GDM1 (cell line): ENCODE results near the gene RAI14.
"Not testable (repeated sequence)": the region's sequence is repeated elsewhere in the genome, so short reads cannot be mapped to it uniquely, and the experiment has no call there.

Source experiments
- DNase-seq: peaks from one replicate; lab custom pipeline; 2025; lab: John Stamatoyannopoulos, UW

RAI14 gene

DNA sequence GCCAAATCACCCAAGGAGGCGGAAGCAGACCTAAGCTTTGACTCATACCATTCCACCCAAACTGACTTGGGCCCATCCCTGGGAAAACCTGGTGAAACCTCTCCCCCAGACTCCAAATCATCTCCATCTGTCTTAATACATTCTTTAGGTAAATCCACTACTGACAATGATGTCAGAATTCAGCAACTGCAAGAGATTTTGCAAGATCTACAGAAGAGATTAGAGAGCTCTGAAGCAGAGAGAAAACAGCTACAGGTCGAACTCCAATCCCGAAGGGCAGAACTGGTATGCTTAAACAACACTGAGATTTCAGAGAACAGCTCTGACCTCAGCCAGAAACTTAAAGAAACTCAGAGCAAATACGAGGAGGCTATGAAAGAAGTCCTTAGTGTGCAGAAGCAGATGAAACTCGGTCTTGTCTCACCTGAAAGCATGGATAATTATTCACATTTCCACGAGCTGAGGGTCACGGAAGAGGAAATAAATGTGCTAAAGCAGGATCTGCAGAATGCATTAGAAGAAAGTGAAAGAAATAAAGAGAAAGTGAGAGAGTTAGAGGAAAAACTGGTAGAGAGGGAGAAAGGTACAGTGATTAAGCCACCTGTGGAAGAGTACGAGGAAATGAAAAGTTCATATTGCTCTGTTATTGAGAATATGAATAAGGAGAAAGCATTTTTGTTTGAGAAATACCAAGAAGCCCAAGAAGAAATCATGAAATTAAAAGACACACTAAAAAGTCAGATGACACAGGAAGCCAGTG is 167.0 kb downstream of the RAI14 start:
- DNase-seq: no peak

DNA sequence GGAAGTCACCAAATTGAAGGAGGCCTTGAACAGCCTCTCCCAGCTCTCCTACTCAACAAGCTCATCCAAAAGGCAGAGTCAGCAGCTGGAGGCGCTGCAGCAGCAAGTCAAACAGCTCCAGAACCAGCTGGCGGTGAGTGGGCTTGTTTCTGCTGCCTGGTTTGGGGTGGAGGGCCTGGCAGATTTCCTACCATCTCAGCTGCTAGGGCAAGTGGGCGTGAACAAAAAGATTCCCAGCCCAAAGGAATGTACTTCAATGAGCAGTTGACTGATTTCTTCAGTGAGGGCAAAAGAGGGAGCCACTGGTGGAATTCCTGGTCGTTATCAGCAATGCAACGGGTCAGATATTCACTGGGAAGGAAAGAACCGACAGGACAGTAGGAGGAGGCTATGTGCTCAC is 170.2 kb downstream of the RAI14 start:
- DNase-seq: no peak

DNA sequence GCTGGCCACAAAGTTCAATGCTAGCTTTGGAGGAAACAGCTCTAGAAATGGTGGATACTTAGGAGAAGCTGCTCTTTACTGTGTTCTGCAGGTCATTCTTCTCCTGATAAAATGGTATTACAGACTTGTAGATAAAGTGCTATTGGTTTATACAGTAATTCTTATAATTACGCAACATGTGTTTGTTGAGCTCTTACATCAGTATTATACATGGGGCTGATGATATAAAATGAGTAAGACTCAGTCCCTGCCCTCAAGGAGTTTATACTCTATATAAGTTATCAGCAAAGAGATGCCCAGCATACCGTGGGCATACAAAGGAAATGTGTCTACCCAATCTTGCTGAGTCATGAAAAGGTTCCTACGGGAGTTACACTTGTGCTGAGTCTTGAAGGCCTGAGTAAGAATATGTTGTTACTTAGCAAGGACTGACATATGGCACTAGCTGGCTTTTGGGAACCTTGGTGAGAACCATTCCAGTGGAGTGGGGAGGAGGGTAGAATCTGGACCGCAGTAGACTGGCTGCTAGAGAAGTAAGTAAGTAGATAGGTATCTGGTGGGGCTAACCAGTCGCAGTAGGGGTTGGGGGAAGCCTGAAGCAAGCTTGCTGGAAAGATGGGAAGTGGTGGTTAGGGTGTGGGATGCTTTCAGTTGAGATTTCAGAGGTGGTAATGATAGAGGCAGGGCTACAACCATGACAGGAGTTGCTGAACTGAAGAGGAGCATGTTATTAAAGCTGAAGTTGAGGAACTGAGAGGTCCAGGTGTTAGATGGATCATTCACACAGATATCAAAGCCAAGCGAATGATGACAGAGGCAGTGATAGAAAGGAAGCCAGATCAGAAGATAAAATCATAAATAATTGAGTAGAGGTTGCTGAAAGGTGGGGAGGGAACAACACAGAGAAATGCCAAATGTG is 171.7 kb downstream of the RAI14 start:
- no peak for DNase-seq

DNA sequence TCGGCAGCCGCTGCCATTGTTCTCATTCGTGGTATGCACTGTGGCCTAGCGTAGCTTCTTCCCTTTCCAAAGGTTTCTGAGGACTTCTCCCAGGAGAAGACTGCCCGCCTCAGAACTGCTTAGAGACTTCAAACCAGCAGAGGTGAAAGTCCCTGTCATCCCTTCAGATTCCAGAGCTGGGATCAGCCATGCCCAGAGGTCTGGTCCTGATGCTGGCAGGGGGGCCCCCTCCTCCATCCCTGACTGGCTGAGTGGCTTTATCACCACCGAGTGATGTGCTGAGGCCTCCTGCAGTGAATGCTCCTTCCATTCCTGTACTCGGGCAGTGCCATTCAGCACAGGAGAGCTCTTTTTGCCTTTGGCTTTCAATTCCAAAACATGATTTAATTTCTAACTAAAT is 174.7 kb downstream of the RAI14 start:
- DNase-seq: not testable (repeated sequence)

DNA sequence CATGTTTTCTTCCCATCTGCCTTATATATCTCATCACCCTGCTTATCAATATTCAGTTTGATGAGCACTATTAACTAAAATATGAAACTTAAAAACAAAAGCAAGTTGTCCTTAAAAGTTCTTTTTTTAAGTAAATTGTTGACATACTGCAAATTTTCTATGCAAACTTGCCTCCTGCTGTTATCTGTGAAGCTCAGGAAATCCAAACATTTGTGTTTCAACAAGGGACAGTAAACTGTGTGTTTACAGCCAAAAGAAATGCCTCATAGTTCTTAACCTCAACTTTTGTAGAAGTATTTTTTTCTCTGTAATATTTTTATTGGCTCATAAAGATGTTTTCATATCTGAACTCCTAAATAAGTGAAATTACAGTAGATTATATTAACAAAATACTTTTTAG is 175.2 kb downstream of the RAI14 start:
- DNase-seq: no peak

DNA sequence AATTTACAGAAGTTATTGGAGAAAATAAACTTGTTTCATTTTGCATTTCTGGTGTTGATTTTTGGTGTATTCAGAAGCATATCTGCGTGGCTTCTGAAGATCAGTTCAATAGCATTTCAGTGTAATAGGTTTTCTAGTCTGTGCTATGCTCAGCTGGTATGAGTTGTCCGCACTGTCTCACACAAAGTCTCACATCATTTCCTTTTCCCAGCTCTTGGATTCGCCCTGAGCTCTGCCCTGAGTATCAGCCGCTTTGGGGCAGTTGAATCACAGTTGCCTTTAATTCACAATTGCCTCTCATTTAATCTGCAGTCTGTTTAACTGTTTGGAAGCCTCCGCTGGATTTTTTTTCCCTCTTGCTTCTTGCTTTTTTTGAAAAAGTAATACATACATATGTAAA is 176.4 kb downstream of the RAI14 start:
- no peak for DNase-seq

DNA sequence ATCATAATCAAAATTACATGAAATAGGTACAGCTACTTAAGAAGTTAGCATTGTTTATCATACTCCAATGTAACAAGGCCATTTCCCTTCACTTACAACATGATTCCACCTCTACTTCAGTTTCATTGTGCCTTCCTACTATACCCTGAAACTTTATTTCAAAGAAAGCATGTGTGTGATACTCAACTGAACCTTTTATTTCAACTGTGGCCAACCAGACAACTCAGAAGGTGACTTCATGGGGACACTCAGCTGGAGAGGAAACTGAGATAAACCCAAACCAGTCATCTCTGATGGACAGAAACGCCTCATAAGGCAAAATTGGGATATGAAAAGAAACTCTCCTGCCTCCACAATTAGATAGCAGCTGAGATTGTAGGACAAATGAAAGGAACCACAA is 177.0 kb downstream of the RAI14 start:
- no peak for DNase-seq

DNA sequence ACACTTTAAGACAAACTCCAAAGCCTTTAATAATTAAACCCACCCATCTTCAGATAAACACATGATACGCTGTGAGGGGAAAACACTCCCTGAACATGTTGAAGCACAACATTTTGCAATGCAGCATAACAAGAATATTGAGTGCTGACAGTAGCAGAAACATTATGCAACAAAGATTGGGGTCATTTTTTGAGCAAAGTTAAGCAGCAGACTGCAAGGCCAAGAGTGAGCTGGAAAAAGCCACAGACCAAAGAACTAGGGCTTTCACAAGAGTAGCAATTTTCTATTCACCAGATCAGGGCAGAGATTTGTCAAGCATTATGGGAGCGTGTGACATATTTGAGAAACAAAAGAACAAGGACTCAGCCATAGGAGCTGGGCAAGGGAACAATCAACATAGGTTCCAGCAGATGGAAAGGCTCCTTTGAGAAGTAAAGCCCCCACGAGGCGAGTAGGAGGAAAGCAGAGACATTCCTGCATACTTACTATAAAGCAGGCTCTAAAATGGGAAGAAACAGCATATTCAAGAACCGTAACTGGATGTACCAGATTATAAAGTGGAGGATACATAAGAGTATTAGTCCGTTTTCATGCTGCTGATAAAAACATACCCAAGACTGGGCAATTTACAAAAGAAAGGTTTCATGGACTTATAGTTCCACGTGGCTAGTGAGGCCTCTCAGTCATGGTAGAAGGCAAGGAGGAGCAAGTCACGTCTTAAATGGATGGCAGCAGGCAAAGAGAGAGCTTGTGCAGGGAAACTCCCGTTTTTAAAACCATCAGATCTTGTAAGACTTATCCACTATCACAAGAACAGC is 178.1 kb downstream of the RAI14 start:
- no peak for DNase-seq

DNA sequence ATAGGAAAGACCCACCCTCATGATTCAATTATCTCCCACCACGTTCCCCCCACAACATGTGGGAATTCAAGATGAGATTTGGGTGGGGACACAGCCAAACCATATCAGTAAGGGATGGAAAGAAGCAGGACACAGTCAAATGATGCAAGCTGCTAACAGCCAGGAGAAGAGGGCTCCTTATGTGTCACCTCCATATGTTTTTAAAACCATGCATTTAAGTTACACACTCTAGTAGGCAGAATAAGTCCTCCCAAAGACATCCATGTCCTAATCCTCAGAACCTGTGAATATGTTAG is 178.6 kb downstream of the RAI14 start:
- DNase-seq: no peak

DNA sequence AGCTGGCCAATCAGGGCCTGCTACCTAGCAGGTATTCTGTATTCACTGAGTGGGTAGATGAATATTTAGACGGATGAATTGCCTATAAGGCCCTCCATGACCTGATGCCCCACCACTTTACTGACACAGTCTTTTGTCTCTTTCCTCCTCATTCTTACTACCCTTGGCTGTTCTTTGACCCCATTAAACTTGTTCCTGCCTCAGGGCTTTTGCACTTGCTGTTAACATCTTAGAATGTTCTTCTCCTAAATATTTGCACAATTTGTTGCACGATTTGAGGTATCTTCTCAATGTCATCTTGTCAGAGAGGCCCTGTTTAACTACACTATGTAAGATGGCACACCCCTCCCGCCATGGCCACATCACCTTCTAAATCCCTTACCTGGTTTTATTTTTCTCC is 179.5 kb downstream of the RAI14 start:
- no peak for DNase-seq

DNA sequence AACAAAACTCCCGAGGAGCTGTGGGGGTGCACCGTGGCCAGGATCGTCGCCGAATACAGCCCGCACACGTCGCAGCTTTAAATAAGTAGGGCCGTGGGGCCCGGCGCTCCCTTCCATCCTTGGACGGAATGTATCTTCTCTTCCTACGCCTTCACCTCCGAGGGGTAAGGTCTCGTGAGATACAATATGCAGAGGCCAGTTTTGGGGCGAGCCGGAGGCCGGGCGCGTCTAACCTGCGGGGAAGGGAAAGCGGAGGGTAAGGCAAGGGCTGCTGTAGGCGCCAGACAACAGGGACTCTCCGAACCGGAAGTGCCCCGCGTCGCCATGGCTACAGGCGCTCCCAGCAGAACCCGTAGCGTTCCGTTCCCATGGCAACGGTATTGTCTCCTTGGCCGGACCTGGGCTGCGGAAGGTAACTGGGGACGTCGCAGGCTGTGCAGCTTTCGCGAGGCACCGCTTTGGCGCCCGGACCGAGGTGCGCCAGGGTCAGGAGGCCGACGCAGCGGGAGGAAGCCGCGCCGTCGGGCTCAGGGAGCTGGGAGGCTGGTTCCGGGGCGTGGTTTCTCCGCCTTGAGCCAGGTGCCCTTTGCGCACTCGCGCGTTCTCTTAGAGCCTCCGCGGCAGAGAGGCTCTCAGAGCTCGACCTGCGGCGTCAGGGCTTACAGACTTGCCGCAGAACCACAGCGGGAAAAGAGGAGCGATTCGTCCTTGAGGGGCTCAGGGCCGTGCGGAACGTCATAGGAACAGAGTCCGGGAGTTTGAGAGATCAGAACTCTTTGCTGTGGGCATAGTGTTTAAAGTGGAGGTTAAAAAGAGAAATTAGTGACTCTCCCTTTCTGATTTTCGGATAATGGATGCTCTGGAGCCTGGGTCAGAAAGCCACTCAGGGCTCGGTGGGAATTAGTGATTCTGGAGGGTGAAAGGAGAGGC is 182.9 kb downstream of the RAI14 start, which contains the start of gene TTC23L:
Gene TTC23L, plus strand, starts transcription at position 380 of the 930 bp plus-strand sequence. CDS start 1,508 bp downstream, outside the sequence.
- DNase-seq: no peak

DNA sequence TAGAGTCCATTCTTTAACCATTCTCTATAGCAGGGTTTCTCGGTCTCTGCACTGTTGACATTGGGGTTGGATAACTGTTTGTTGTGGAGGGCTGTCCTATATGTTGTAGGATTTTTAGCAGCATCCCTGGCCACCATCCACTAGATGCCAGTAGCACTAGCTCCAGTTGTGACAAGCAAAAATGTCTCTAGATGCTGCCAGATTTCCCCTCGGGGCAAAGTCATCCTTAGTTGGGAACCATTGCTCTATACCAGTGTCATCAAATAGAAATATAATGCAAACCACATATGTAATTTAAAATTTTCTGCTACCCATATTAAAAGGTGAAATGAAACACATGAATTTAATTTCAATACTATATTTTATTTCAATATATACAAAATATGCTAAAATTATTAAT is 185.7 kb downstream of the RAI14 start:
- no peak for DNase-seq

DNA sequence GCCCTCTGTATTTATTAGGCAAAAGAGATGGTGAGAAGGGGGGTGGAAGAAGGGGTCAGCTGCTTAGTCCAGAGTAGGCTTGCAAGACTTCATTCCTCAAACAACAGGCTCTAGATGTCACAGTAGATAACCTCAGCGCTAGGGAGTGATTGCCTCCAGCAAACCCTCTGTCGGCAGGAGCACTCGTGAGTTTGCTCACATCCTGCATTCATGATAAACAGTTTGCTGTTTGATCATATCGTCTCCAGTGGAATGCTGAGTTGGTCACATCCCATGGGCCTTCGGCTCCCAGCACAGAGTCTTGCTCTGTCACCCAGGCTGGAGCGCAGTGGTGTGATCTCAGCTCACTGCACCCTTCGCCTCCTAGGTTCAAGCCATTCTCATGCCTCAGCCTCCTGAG is 186.4 kb downstream of the RAI14 start:
- DNase-seq: no peak

DNA sequence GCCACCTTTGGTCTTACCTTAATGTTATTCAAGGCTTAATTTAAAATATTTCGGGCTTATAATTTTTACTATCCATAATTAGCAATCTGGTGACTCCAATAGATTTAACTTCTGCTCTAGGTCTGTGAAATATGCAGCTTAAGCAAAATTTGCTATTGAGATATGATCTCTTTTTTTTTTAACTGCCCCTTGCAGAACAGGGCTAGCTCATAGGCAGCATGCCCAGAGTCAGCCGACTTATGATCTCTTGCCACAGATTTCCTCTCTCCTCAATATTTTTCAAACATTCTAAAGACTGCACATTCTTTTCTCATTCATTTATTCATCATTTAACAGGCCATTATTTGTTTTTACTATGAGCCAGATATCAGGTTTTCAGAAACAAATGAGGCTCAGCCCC is 187.4 kb downstream of the RAI14 start:
- DNase-seq: no peak

DNA sequence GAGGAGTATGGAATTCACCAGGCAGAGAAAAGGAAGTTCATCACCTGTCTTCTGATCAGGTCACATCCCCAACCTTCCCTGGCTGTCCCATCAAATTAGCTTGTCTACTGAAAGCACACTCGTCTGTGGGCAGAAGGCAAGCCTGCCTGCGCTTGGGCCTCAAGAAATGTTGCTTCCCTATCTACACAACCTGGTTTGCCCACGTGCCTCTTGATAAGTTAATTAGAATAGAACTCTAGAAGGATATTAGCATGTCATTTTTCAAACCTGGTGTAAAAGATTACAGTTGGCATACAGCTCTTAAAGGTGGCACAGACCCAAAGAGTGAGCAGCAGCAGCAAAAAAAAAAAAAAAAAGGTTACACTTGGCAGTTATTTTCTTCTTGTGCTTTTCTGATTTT is 188.0 kb downstream of the RAI14 start:
- no peak for DNase-seq

DNA sequence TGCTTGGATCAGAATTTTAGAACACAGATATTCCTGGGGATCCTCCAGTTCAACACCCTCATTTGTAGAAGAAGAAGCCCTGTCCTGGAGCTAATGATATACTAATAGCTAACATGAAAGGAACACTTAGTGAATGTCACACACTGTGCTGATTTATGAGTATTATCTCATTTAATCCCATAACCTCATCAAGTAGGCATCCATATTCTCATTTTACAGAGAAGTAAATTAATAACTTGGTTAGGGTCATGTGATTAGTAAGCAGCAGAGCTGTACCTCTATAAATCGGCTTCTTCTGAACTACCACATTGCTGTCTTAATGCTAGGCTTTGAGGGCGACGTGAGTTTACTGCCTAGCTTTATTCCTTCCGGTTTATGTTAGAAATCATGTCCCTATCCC is 188.9 kb downstream of the RAI14 start:
- no peak for DNase-seq

DNA sequence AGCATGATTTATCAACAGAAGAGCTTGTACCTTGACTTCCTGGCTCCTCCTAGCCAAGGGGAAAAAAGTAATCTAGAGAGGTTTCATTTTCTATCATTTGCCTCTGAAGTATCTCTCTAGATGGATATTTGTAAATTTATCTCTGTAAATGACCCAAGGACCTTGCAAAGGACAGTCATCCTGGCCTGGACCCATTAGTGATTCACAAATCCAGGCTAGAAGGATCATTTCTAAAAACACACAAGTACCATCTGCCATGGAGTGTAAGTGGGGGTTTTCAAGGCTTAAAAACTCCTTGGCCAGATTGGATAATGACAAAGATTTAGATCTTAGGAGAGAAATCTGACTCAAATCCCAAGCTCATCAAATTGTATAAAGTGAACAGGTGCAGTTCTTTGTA is 190.9 kb downstream of the RAI14 start:
- DNase-seq: no peak

DNA sequence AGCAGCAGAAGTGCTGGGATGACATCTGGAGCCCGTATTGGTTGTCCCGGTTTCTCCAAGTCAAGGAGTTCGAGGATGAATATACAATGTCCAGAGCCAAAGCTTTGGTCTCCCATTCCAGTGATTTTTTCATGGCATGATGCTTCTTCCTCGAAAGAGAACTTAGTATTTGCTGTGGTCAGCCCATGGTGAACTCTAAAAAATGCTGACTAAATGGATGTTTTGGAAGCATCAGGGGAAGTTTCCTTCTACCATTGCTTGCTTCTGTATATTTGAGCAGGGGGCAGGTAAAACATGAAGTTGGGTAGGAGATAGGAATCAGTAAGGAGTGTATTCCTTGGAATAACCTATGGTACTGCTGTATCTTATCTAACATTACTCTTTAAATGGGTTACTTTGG is 191.4 kb downstream of the RAI14 start:
- DNase-seq: no peak

DNA sequence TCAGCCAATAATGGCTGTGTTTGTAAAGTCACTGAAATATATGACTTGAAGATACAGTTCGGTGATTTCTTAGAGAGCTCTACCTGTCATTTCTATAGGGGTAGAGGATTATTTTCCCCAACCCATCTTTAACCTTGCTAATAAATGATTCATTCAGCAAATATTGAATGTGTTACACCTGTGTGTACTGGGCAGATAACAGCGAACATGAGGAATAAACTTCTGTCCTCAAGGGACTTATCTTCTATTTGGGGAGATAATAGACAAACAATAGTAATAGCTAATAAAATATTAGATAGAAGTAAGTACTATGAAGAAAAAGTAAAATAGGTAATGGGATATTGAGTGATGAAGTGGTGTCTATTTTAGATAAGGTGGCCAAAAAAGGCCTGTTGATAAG is 192.1 kb downstream of the RAI14 start:
- DNase-seq: no peak

DNA sequence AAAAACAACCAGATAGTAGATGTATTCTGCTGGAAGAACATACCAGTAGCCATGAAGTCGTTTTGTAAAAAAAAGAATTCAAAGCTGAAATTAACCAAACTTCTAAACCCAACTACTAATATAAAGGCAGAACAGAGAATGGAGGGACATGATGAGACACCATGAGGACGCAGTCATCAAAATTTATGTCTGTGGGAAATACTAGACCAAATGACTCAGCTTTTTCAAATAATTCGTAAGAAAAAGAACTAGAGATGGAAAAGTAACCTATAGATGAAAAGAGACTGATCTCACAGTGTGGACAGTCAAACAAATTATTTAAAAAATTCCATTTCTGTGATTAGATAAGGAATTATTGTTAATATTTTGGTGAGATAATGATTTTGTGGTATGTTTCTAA is 193.1 kb downstream of the RAI14 start:
- no peak for DNase-seq

DNA sequence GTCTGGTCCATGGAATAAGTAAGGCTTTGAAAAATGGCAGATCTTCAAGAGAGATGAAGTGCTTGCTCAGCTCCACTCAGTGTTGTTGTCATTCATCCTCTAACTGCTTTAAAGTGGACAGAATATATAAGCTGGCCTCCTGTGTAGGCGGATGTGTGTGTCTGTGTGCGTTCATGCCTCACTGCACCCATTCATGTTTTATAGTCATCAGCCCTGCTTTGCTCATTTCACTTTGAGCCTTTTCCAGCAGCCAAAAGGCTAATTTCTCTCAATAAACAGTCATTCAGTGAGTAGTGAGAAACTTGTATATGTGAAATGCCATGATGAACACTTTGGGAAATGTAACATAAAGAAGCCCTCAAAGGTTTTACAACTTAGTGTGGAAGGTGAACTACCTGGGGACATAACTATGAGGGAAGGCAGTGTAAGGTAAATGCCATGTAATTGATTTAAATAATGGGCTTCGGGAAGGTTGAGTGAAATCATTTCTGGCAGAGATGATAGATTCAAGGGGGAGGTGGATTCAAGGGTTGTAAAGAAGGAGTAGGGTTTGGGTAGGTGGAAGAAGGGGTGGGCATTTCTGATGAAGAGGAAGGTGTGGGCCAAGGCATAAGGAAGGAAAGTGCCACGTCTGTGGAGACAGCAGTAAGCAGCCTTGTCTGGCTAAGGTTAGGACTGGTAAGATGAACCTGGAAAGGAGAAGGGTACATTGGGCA is 198.5 kb downstream of the RAI14 start:
- no peak for DNase-seq
